HG03064 (cell line): Measurements from ENCODE around the gene NCKAP1.
"Not testable (repeated sequence)": the region's sequence is repeated elsewhere in the genome, so short reads cannot be mapped to it uniquely, and the experiment has no call there.

ENCODE experiments used
- ATAC-seq: cut with Tn5 transposase; IDR thresholded peaks from one replicate; pipeline ENCODE4 v1.9.1; 2021; ENCODE audit warnings: low read depth; ENCODE audit not compliant: unreplicated experiment

NCKAP1 gene

DNA sequence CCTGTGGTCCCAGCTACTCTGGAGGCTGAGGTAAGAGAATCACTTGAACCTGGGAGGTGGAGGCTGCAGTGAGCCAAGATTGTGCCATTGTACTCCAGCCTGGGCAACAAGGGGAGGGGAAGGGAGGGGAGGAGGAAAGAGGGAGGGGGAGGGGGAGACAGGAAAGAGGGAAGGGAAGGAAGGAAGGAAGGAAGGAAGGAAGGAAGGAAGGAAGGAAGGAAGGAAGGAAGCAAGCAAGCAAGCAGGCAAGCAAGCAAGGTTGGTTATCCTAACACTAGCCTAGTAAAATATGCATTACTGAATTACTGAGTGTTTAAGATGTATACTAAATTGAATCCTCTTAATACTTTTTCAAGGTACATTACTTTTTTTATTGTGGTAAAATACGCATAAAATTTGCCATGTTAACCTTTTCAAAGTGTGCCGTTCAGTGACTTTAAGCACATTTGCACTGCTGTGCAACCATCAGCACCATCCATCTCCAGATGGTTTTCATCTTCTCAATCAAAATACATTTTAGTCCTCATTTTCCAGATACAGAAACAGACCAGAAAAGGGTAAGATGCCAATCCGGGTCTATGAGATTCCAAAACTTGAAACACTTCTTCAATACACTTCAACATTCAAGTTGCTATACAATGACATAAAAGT, 28.9 kb downstream of the NCKAP1 start:
- no peak for ATAC-seq

DNA sequence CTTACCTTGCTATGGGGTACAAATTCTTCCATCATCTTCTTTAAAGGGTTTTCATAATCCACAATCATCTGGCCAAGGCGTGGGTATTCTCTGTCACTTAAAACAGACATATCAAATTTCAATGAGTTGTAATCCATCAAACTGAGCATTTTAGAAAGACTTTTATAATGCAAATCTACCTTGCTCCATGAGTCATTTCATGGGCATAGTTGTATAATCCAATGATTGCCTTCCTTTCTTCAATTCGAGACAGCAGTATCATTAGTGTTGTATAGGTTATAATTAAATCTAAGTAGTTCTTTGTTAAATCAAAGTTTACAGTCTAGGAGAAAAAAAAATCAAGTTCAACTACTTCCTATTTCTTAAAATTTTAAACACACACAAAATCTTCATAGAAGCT, 36.3 kb downstream of the NCKAP1 start:
- ATAC-seq: no peak

DNA sequence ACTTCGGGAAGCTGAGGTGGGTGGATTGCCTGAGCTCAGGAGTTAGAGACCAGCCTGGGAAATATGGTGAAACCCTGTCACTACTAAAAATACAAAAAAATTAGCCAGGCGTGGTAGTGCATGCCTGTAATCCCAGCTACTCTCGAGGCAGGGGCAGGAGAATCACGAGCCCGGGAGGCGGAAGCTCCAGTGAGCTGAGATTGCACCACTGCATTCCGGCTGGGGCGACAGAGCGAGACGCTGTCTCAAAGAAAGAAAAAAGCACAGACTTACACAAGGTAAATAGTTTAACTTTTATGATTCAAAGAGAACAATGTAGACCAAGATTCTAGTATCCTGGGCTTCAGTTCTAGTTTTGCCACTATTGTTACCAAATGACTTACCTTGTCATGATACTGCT, 37.4 kb downstream of the NCKAP1 start:
- no peak for ATAC-seq

DNA sequence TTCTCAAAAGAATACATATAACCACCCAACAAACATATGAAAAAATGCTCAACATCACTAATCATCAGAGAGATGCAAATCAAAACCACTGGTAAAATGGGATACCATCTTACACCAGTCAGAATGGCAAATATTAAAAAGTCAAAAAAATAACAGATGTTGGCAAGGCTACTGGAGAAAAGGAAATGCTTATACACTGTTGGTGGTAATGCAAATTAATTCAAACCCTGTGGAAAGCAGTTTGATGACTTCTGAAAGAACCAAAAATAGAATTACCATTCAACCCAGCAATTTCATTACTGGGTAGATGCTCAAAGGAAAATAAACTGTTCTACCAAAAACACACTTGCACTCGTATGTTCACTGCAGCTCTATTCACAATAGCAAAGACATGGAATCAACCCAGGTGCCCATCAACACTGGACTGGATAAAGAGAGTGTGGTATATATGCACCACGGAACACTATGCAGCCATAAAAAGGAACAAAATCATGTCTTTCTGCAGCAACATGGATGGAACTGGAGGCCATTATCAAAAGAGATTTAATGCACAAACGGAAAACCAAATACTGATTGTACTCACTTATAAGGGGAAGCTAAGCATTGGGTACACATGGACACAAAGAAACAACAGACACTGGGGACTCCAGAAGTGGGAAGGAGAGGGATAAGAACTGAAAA, 38.8 kb downstream of the NCKAP1 start:
- ATAC-seq: no peak

DNA sequence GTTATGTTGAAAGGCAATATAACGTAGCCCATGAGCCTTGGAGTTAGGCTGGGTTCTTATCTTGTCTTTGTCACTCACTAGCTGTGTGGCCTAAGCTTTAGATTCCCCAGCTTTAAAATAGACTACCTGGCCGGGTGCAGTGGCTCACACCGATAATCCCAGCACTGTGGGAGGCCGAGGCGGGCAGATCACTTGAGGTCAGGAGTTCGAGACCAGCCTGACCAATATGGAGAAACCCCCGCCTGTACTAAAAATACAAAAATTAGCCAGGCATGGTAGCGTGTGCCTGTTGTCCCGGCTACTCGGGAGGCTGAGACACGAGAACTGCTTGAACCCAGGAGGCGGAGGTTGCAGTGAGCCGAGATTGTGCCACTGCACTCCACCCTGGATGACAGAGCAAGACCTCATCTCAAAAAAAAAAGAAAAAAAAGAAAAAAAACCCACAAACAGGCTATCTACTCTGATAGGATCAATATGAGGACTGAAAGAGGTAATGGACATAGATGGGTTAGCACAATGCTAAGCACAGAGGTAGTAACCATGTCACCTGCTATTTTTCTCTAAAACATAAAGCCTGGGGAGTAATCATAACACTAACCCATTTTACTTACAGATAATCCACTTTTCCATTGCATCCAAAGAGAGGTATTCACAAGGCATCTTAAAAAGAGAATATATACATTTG, 43.9 kb downstream of the NCKAP1 start:
- no peak for ATAC-seq

DNA sequence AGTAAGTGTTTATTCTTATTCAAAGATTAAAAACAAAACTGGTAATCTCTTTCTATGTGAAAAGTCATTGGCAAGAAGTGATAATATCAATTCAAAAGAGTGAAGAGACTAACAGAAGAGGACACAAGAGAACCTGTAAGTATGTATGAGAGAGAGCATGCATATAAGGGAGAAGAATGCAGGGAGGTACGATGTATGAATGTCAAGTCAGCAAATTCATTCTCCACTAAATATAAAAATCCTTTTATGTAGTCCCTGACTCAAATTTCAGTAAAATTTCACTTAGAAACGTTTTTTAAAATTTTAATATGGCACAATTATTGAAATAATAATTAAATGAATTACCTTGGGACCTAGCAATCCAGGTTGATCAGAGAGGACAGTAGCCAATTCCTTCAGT, 55.3 kb downstream of the NCKAP1 start:
- no peak for ATAC-seq

DNA sequence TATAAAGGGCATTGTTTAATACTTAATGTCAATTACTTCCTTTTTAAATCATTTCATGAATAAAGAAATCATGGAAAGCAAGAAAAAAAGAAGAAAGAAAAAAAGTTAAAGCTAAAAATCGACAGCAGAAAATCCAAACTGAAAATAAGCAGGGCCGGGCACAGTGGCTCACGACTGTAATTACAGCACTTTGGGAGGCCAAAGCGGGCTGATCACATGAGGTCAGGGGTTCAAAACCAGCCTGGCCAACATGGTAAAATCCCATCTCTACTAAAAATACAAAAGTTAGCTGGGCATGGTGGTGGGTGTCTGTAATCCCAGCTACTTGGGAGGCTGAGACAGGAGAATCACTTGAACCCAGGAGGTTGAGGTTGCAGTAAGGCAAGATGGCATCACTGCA, 56.8 kb downstream of the NCKAP1 start:
- ATAC-seq: not testable (repeated sequence)

DNA sequence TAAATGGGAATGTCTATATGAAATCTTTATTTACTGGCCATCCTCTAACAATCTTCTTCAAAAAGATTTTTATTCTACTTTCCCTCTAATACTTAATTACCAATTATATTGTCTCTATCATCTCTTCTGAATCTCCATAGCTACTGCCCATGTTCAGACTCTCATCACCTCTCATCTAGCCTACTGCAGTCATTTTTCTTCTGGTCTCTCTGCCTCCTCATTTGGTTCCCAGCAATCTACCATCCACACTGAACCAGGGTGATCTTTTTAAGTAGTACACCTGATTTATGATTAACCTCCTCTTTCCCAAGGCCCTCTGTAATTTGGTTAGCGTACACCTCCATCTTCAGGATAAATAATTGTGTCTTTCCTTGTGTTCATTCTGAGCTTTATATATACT, 57.6 kb downstream of the NCKAP1 start:
- no peak for ATAC-seq

DNA sequence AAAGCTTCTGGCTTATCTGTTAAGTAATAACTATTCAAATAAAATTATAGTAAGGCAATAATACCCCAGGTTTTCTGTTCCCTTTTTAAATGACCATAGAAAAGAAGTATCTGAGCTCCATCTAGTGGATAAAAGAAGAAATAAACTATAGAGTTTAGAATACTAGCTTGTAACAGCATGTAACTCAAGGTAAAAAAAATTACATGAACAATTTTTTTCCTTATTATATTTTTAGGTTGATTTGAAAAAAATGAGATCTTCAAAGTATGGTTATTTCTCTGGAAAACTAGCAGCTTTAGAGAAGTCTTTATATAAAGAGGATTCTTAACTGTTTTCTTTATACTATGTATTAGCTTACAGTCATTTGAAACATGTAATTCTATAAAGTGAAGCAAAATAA, 58.1 kb downstream of the NCKAP1 start:
- ATAC-seq: no peak

DNA sequence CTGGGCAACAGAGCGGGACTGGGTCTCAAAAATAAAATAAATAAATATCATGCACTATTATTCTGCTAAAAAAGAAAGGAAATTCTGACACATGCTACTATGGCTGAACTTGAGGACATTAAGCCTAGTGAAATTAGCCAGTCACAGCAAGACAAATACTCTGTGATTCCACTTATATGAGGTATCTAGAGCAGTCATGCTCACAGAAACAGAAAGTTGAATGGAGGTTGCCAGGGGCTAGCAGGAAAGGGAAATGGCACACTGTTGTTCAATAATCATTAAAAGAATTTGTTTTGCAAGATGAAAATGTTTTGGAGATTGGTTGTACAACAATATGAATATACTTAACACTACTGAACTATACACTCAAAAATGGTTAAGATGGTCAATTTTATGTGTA, 60.8 kb downstream of the NCKAP1 start:
- ATAC-seq: no peak

DNA sequence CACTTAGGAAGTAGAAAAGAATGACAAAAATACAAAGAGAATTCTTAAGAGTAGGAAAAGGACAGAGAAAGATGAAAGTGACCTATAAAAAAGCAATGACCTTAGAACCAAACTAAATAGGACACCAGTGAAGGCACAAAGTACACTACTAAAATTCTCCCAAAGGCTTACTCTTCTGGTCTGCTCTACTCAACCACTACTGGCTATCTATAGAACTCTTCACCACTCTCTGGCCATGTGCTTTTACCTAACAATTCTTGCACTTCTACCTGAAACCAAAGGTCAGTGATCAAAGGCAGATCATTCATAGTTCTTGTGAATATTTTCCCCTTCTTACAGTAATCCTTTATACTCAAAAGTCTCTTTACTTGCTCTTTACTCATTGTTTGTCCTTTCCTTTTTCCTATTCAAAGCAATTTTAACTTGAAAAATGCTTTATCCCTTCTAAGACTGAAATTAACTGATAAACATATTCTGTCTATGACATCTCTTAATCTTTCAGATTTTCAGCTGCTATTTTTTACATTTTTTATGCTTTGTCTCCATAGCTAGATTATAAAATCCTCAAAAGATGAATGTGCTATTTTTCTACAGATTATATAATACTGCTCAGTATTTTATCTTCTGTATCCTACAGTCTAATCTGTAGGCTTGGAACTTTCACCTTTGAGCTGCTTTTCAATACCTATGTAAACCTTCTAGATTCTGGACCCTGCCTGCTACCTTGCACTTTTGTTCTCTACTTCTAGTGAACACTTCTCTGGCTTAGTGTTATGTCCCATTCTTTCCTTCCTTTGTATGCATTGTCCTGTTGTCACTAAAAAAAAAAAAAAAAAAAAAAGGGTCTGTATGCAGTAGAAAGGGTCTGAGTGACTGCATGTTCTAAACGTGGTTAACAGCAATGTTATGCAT, 64.6 kb downstream of the NCKAP1 start:
- ATAC-seq: no peak

DNA sequence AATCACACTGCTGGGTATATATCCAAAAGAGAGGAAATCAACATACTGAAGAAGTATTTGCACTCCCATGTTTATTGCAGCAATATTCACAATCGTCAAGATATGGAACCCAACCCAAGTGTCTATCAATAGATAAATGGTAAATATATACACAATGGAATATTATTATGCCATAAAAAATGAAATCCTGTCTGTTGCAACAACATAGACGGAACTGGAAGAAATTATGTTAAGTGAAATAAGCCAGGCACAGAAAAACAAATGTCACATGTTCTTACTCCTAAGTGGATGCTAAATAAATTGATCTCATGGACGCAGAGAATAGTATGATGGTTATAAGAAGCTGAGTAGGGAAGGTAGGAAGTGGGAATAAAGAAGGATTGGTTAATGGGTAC, 65.7 kb downstream of the NCKAP1 start:
- ATAC-seq: no peak

DNA sequence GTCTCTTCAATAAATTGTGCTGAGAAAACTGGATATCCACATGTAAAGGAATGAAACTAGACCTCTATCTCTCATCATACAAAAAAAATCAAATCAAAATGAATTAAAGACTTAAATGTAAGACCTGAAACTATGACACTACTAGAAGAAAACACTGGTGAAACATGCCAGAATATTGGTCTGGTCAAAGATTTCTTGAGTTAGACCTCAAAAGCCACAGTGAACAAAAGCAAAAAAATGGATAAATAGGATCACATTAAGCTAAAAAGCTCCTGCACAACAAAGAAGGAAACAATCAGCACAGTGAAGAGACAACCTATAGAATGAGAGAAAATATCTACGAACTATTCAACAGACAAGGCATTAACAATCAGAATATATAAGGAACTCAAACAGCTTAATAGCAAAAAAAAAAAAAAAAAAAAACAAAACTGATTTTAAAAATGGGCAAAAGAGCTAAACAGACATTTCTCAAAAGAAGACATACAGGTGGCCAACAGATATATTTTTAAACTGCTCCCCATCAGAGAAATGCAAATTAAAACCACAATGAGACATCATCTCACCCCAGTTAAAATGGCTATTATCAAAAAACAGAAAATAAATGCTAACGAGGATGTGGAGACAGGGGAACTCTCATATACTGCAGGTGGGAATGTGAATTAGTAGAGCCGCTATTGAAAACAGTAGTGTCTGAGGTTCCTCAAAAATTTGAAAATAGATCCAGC, 66.3 kb downstream of the NCKAP1 start:
- no peak for ATAC-seq

DNA sequence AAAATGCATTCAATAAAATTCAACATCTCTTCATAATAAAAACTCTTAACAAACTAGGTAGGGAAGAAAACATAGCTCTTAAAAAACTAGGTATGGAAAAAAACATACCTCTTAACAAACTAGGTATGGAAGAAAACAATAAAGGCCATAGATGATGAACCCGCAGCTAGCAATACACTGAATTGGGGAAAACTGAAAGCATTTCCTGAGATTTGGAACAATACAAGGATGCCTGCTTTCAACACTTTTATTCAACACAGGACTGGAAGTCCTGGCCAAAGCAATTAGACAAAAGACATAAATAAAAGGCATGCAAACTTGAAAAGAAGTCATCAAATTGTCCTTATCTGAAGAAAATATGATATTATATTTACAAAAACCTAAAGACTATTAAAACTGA, 67.8 kb downstream of the NCKAP1 start:
- ATAC-seq: no peak

DNA sequence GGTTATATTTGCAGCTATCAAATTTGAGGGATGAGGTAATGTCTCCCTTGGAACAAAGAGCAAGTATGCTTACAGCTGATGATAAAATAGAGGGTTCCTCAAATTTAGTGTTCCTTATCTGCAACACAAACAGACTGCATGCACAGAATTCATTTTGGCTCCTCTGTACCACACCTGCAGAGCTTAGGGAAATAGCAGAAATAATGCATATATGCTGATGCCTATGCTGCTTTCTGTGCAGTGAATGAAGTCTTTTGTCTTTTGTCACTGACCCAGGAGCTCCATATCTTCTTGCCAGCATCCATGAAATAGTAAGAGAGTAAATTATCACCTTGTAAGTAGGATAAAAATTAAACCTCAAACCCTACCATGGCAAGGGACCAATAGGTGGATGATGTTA, 69.8 kb downstream of the NCKAP1 start:
- ATAC-seq: no peak

DNA sequence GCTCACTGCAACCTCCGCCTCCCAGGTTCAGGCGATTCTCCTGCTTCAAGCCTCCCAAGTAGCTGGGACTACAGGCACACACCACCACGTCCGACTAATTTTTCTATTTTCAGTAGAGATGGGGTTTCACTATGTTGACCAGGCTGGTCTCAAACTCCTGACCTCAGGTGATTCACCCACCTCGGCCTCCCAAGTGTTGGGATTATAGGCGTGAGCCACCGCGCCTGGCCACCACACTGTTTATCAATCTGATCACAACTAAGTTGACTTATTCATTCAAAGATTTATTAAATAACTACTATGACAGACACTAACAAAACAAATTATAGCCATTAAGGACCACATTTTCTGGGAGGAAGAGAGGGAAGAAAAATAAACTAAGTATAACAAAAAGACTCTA, 71.9 kb downstream of the NCKAP1 start:
- not testable (repeated sequence) for ATAC-seq

DNA sequence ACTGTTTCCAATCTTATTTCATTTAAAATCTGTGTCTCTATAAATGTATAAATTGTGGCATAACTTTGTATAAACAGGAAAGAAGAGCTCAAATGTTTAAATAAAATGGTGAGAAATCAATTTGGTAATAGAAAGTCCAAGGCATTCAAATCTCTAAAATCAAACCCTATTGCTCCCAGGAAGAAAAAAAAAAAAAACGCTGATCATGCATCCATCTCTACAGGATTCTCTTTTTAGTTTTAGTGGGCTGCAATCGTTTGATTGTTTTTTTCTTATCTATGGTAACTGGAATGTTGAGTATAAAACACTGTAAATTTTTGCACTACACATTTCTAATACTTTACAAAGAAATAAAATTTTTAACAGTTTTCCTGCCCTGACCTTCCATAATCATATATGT, 75.6 kb downstream of the NCKAP1 start:
- ATAC-seq: no peak

DNA sequence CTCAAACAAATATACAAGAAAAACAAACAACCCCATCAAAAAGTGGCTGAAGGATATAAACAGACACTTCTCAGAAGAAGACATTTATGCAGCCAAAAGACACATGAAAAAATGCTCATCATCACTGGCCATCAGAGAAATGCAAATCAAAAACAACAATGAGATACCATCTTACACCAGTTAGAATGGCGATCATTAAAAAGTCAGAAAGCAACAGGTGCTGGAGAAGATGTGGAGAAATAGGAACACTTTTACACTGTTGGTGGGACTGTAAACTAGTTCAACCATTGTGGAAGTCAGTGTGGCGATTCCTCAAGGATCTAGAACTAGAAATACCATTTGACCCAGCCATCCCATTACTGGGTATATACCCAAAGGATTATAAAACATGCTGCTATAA, 77.4 kb downstream of the NCKAP1 start:
- ATAC-seq: not testable (repeated sequence)

DNA sequence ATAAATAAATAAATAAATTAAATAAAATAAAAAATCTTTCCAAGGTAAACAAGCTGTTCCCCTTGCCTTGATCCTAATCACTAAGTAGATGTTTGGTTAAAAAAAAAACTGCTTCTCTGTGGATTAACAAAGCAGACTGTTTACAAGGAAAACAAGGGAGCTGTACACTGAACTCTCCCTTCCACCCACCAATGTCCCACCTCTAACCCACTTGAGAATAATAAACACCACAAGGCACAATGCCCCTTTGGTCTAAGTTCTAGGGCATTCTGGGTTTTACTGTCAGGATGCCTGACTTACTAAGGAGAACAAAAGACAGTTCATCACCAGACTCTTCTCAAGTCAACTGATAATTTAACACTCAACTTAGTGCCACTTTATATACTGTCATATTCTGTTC, 83.5 kb downstream of the NCKAP1 start:
- no peak for ATAC-seq

DNA sequence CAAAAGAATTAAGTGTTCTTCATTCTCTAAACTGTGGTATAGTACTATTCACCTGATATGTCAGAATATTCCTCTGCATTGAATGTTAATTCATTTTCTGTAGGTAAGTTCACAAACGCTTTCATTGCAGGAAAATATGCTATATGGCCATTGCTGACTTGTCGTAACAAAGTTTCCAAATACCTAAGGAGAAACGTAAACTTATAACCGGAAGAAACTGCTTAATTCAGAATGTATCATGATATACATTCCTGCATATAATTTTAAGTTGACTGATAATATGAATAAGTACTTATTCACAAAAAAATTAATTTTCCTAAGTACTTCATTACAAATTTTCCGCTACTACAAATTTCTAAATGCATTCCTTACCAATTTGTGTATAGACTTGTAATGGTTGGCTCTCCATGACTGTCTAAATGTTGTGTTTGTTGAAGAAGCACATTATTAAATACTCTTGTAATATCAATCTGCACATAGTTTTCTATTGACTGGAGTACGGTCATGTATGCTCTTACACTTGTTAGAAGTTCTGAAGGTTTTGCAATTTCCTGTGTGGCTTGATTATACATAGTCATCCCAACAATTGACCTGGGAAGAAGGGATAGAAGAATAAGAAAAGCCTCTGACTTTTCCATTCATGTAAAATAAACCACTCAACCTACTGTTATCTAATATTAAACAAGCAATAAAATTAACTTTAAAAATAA, 85.4 kb downstream of the NCKAP1 start:
- ATAC-seq: no peak
